ENCODE measurements around the gene POLR2E.

POLR2E gene

GRCh38 chr19:1062387-1063029, 32.7 kb downstream of the POLR2E start:
- DNase-seq = no peak

GRCh38 chr19:1061987-1062386, 33.2 kb downstream of the POLR2E start:
- DNase-seq = no peak

DNA sequence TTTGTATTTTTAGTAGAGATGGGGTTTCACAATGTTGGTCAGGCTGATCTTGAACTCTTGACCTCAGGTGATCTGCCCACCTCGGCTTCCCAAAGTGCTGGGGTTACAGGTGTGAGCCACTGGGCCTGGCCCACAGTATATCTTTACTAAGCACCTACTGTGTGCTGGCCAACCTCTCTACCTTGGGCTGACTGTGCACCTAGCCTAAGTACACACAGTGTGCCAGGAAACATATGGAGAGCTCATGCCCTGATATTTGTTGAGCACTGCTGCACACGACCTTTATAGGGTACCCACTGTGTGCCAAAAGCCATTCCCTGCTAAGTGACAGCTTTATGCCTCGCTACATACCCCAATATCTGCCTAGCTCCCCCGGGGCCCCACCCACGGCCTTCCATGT, 34.5 kb downstream of the POLR2E start:
- no peak for DNase-seq

DNA sequence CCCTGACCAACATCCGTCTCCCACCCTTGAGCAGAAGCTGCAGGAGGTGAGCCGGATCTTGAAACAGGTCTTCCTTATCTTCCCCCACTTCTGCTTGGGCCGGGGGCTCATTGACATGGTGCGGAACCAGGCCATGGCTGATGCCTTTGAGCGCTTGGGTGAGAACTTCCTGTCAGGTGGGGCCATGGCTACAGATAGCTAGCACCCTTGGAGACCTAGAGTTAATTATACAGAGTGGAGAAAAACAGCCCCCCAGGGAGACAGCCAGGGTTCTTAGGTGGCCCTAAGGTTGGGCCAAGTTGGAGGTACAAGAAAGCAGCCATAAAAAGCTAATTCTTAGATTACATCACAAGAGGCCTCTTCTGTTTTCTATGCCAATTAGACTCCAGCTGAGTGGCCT, 37.1 kb downstream of the POLR2E start:
- DNase-seq = no peak

- DNase-seq = no peak
These were observed 37.9 kb downstream of the POLR2E start for GRCh38 chr19:1057176-1057855.

DNA sequence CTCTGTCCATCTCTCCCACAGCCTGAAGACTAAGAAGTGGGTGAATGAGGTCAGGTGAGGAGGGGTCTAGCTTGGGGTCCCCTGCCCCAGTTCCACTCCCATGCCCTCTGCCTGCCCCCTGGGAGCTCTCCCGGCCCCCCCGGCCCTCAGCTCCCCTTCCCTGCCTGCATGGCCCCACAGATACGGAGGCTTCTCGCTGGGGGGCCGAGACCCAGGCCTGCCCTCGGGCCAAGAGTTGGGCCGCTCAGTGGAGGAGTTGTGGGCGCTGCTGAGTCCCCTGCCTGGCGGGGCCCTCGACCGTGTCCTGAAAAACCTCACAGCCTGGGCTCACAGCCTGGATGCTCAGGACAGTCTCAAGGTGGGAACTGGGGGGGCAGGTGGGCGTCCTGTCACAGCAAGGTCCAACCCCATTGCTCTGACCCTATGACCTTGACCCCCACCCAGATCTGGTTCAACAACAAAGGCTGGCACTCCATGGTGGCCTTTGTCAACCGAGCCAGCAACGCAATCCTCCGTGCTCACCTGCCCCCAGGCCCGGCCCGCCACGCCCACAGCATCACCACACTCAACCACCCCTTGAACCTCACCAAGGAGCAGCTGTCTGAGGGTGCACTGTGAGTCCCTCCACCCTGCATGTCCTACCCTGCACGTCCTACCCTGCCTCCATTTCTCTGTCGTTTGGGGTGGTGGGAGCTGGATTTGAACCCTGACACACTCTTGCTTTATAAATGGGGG, 39.1 kb downstream of the POLR2E start:
- no peak for DNase-seq

DNA sequence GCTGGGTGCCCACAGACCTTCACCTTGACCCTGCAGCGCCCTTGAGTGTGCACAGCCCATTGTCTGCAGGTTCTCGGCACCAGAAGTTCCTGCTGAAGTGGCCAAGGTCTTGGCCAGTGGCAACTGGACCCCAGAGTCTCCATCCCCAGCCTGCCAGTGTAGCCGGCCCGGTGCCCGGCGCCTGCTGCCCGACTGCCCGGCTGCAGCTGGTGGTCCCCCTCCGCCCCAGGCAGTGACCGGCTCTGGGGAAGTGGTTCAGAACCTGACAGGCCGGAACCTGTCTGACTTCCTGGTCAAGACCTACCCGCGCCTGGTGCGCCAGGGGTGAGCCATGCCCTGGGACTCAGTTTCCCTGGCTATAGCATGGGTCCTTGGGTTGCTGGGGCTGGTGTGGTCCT, 40.1 kb downstream of the POLR2E start:
- DNase-seq = no peak

- DNase-seq = no peak
These were observed 40.8 kb downstream of the POLR2E start for GRCh38 chr19:1054102-1055027.

DNA sequence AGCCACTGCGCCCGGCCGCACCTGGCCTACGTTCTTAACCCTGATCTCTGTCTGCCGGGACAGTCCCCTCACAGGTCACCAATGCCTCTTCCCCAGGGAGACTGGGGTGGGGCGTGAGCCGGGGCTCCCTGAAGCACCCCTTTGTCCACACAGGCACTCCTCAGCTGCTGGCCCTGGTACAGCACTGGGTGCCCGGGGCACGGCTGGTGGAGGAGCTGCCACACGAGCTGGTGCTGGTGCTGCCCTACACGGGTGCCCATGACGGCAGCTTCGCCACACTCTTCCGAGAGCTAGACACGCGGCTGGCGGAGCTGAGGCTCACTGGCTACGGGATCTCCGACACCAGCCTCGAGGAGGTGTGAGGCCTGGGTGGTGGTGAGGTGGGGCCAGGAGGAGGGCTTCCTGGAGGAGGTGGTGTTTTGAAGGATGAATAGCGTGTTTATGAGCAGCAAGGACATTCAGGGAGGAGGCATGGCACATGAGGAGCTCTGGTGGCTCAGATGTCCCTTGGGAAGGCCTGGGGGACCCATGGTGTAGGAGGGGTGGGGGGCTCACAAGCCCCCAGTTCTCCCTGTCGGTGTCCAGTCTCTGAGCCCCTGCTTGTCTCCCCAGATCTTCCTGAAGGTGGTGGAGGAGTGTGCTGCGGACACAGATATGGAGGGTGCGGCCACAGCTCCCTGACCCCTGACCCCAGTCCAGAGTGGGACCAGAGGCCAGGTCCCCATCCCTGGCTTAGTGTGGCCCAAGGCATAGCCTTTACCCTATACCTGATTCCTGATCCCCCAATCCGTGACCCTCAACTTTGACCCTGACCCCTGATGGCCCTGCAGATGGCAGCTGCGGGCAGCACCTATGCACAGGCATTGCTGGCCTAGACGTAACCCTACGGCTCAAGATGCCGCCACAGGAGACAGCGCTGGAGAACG, 41.7 kb downstream of the POLR2E start:
- DNase-seq = no peak

DNA sequence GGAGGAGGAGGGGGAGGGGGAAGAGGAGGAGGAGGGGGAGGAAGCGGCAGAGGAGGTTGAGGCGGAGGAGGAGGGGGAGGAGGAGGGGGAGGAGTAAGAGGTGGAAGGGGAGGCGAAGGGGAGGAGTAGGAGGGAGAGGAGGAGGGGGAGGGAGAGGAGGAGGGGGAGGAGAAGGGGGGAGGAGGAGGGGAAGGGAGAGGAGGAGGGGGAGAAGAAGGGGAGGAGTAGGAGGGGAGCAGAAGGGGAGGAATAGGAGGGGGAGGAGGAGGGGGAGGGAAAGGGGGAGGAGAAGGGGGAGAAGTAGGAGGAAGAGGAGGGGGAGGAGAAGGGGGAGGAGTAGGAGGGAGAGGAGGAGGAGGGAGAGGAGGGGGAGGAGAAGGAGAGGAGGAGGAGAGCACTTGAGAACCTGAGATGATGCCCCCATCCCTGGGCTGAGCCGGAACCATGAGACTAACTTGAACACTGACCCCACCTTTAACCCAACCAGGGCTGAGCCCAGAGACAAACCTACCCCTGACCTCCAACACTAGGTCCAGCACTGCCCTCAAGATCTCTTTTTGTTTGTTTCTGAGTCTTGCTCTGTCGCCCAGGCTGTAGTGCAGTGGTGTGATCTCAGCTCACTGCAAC, 42.7 kb downstream of the POLR2E start:
- DNase-seq = no peak

DNA sequence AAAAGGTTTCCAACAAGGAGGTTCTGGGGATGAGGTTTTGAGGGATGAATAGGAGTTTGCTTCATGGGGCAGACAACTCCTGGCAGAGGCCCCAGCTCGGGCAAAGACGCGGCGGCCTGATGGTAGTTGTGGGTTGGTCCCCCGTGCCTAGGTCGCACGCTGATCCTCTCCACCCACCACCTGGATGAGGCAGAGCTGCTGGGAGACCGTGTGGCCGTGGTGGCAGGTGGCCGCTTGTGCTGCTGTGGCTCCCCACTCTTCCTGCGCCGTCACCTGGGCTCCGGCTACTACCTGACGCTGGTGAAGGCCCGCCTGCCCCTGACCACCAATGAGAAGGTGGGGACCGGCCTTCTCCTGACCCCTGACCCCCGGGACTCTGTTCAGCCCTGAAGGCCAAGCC, 43.4 kb downstream of the POLR2E start:
- DNase-seq = no peak

DNA sequence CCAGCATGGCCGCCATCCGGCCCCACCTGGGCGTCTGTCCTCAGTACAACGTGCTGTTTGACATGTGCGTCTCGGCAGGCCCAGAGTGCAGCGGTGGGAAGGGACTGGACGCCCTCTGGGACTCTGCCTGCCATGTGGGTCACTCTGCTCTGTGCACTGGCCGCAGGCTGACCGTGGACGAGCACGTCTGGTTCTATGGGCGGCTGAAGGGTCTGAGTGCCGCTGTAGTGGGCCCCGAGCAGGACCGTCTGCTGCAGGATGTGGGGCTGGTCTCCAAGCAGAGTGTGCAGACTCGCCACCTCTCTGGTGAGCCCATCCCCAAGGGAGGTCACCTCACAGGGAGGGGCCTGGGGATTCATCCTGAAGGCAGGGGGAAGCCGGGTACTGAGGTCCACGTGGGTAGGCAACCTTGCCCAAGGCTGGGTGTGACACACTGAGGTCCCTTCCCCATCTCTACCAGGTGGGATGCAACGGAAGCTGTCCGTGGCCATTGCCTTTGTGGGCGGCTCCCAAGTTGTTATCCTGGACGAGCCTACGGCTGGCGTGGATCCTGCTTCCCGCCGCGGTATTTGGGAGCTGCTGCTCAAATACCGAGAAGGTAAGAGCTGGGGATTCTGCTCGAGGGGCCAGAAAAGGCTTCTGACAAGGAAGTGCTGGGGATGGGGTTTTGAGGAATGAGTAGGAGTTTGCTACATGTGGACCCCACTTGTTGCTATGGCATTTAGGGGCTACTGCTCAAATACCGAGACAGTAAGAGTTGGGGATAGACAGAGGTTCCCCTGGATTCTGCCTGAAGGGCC, 44.0 kb downstream of the POLR2E start:
- DNase-seq = no peak

DNA sequence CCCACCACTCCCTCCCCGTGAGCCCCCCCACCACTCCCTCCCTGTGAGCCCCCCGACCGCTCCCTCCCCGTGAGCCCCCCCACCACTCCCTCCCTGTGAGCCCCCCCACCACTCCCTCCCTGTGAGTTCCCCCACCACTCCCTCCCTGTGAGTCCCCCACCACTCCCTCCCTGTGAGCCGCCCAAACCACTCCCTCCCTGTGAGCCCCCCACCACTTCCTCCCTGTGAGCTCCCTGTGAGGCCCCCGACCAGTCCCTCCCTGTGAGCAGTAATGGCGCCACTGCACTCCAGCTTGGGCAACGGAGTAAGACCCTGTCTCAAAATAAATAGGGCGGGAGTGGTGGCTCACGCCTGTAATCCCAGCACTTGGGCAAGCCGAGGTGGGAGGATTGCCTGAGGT, 45.4 kb downstream of the POLR2E start:
- DNase-seq = no peak

DNA sequence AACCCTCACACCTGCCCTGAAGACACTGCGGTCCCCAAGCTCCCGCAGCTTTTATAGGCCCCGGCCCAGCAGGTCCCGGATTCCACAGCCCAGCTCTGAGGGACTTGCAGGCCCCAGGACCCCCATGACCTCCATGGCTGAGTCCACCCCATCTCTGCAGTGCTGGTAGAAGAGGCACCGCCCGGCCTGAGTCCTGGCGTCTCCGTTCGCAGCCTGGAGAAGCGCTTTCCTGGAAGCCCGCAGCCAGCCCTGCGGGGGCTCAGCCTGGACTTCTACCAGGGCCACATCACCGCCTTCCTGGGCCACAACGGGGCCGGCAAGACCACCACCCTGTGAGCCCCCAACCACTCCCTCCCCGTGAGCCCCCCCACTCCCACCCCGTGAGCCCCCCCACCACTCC, 46.1 kb downstream of the POLR2E start:
- DNase-seq = no peak

DNA sequence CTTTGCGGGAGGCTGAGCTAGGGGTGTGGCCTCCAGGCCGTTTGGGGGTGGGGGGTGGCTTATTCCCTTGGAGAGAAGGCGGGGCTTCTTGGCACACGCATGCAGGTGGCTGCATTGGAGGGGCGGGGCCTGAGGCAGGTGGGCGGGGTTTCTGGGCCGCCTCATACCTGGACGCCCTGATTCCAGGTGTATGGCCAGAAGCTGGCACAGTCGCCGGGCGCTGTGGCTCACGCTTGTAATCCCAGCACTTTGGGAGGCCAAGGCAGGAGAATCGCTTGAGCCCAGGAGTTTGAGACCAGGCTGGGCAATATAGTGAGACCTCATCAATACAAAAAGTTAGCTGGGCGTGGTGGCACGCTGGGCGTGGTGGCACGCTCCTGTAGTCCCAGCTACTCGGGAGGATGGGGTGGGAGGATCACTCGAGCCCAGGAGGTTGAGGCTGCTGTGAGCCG, 47.5 kb downstream of the POLR2E start:
- no peak for DNase-seq

- no peak for DNase-seq
These were observed 48.1 kb downstream of the POLR2E start for GRCh38 chr19:1046836-1047695.

GRCh38 chr19:1046117-1046626, 49.0 kb downstream of the POLR2E start:
- no peak for DNase-seq

- DNase-seq = no peak
These were observed 50.0 kb downstream of the POLR2E start for GRCh38 chr19:1045247-1045603.
